ENCODE measurements around the gene MYBPC2.
A peak's percentile ranks its signal among the peaks of the same experiment; 100 is the strongest.
"Not testable (repeated sequence)": the region's sequence is repeated elsewhere in the genome, so short reads cannot be mapped to it uniquely, and the experiment has no call there.

MYBPC2 gene

GRCh38 chr19:50459638-50460037 is 26.9 kb downstream of the MYBPC2 start:
- no peak for DNase-seq (ENCODE audit: low read depth in 2 of 2)

- no peak for DNase-seq (ENCODE audit: low read depth in 2 of 2)
Observed at GRCh38 chr19:50460161-50460765, 27.6 kb downstream of the MYBPC2 start.

DNA sequence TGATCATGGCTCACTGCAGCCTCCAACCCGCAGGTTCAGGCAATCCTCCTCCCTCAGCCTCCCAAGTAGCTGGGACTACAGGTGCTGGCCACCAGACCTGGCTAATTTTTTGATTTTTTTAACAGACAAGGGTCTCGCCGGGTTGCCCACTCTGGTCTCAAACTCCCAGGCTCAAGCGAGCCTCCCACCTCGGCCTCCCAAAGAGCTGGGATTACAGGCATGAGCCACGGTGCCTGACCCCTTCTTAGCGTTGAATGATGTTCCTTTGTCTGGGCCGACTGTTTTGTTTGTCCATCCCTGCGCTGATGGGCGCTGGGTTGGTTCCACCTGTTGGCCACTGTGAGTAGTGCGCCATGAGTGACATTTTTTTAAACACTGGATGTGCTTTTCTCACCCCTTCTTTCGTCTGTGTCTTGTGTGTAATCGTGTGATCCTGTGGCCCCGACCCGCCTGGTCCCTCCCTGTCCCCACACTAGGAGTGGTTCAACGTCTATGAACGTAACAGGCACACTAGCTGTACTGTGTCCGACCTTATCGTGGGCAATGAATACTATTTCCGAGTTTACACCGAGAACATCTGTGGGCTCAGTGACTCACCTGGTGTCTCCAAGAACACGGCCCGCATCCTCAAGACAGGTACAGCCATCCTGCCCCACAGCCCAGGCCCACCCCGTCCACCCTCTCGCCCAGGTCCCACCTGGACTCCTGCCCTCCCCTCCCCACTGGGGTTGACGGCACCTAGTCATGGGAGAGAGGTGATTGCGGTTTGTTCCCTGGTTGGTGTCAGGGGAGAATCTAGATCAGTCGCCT is 28.6 kb downstream of the MYBPC2 start:
- DNase-seq (ENCODE audit: low read depth in 2 of 2) = peak; percentile 22 to 29

GRCh38 chr19:50462970-50463369 is 30.3 kb downstream of the MYBPC2 start:
- no peak for DNase-seq (ENCODE audit: low read depth in 2 of 2)

DNA sequence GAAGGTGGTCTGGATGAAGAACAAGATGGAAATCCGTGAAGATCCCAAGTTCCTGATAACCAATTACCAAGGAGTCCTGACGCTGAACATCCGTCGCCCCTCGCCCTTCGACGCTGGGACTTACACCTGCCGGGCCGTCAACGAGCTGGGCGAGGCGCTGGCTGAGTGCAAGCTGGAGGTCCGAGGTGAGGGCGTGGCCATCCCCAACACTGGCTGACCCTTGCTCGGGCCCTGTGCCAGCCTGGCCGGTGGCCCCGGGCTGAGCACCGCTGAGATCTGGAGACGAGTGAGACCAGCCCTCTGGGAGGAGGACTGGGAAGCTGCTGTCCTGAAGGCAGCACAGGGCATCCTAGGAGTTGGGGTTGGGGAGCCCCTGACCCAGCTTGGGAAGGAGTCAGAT is 31.7 kb downstream of the MYBPC2 start:
- no peak for DNase-seq (ENCODE audit: low read depth in 2 of 2)

DNA sequence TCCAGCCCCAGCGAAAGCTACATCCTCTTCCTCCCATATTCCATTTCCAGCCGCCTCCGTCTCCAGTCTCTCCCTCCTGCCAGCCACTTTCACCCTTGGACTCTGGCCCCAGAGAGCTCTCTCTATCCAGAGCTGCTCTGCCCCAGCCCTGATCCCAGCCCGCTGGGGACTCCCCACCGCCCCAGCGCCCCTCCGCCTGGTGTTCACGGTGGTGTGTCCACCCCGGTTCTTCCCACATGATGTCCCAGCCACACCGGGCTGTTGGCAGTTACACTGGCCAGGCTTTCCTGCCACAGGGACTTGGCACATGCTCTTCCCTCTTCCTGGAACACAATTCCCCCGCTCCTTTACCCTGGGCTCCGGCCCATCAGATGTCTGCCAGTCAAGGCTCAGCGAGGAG is 32.3 kb downstream of the MYBPC2 start:
- DNase-seq (ENCODE audit: low read depth in 2 of 2) = no peak

DNA sequence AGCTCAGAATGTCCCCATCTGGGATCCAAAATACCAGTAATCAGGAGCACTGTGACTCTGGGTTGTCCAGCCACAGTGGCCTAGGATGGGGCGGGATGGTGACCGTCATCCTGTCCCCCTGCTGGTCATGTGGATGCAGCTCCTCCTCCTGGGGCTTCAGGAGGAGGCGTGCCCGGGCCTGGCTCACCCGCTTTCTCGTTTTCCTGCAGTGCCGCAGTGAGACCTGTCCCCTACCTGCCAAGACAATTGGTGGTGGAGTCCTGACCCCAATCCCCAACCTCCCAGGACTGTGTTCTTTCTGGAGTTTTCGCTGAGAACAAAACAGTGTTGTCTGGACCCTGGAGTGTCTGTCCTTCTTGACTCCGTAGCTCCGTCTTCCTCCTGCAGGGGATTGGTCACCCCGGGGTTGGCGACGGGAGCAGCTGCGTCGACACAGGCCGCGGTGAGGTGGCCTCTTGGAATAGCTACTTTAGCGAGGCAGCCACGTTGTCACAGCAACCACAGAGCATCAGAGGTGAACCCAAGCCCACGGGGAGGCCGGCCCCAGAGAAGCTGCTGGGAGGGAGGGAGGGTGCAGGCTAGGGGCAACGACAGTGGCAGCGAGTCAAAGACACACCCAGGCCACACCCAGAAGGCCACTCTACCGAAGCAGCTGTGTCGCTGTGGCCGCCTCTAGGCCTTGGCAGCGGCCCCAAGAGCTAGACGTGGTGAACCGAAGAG is 33.5 kb downstream of the MYBPC2 start:
- DNase-seq (ENCODE audit: low read depth in 2 of 2) = no peak

DNA sequence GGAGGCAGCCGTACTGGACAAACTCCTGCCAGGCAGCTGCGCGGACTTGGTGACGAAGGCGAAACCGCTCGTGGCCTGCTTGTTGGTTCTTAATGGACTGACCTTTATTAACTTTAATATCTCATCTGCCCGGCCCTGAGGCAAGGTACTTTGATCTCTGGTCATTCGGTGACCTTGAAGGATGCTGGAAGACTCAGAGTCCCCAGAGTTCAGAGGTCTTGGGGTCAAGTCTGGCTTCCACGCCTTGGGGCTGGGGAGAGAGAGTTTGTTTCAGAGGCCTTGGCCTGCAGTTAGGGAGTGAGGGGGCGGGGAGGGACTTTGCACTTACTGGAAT is 34.0 kb downstream of the MYBPC2 start:
- no peak for DNase-seq (ENCODE audit: low read depth in 2 of 2)

DNA sequence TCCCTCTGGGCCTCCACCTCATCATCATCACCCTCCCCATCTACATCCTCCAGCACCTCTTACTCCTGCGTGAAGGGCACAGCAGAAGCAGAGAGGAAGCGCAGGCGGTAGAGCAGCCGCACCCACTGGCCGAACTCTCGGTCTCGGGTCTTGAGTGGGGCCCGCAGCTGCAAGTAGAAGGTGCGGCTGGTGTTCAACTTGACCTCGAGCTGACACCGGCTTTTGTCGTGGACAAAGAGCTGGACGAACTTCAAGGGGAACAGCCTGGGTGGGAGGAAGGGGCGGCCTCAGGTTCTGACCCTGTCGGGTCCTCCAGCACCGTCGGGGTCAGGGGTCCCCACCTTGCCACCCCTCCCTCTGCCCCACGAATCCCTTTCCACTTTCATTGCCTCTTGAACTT is 34.9 kb downstream of the MYBPC2 start:
- no peak for DNase-seq (ENCODE audit: low read depth in 2 of 2)

GRCh38 chr19:50468818-50469217 is 36.1 kb downstream of the MYBPC2 start:
- DNase-seq (ENCODE audit: low read depth in 2 of 2) = no peak

GRCh38 chr19:50473336-50473735 is 40.6 kb downstream of the MYBPC2 start:
- not testable (repeated sequence) for DNase-seq (ENCODE audit: low read depth in 2 of 2)

- DNase-seq (ENCODE audit: low read depth in 2 of 2) = no peak
Observed at GRCh38 chr19:50475101-50475568, 42.4 kb downstream of the MYBPC2 start.

- DNase-seq (ENCODE audit: low read depth in 2 of 2) = no peak
Observed at GRCh38 chr19:50475736-50476223, 43.1 kb downstream of the MYBPC2 start.

DNA sequence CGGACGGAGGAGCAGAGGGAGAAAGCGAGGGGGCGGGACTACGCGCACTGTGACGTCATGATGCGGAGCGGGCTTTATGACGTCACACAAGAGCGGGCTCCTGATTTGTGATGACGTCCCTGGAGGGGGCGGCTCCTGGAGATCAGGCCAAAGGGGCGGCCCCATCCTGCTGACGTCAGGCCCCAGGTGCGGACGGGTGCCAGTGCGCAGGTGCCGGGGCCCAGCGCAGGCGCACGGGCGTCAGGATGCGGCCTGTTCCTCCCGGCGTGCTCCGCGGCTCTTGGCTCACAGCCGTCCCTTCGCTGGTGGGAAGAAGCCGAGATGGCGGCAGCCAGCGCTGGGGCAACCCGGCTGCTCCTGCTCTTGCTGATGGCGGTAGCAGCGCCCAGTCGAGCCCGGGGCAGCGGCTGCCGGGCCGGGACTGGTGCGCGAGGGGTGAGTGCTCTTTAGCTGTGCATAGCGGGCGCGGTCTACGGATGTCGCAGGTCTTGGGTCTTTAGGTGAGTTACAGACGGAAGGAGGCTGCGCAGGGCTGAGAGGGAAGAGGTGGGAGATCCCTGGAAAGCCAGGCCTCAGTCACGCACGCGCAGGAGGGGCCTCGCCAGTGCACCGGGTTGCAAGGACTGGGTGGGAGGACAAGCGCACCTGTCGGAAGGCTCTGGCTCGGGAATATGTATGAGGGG is 43.7 kb downstream of the MYBPC2 start, which contains the start of the genes EMC10 and GARIN5A:
TSS of gene EMC10 (plus strand) at position 284 of the 683 bp plus-strand sequence. CDS start at position 322, 38 bp downstream.
TSS of gene GARIN5A (minus strand) at position 625 of the 683 bp plus-strand sequence. CDS start at position 165, 460 bp downstream.
- DNase-seq (ENCODE audit: low read depth in 2 of 2) = peak; percentile 79 to 83

DNA sequence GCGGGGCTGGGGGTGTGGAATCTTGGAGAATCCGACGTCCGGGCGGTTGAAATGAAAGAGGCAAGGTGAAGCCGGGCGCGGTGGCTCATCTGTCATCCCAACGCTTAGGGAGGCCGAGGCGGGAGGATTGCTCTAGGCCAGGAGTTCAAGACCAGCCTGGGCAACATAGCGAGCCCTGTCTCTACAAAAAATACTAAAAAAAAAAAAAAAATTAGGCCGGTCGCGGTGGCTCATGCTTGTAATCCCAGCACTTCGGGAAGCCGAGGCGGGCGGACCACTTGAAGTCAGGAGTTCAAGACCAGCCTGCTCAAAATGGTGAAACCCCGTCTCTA is 44.2 kb downstream of the MYBPC2 start:
- DNase-seq (ENCODE audit: low read depth in 2 of 2) = no peak

DNA sequence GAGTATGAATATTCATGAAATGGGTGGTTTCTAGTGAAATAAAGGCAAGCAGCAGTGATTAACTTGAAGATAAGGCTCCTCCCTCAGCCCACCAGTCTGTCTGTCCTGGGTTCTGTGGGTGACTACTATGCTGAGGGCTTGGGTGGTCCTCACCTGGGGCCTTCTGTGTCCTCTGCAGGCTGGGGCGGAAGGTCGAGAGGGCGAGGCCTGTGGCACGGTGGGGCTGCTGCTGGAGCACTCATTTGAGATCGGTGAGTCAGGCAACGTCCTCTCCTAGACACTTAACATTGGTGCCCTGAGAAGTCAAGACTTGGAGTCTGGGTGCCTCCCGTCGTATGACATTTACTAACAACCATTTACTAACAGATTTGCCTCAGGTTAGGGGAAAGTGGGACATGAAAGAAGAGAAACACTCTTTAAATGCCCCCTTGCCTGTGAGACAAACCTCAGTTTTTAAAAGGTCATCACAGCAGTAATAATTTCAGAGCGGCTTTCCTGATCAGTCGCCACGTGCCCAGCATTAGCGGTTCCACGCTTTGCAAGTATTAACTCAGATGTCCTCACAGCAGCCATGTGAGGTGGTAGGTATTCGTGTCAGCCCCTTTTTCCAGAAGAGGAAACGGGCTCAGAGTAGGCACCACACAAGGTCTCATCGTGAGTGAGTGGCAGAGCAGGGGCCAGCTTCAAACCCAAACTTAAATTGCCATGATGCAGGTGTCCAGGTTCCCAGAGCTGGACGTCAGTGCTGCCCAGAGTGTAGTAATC is 45.2 kb downstream of the MYBPC2 start:
- no peak for DNase-seq (ENCODE audit: low read depth in 2 of 2)

GRCh38 chr19:50478901-50479715 is 46.4 kb downstream of the MYBPC2 start:
- no peak for DNase-seq (ENCODE audit: low read depth in 2 of 2)

DNA sequence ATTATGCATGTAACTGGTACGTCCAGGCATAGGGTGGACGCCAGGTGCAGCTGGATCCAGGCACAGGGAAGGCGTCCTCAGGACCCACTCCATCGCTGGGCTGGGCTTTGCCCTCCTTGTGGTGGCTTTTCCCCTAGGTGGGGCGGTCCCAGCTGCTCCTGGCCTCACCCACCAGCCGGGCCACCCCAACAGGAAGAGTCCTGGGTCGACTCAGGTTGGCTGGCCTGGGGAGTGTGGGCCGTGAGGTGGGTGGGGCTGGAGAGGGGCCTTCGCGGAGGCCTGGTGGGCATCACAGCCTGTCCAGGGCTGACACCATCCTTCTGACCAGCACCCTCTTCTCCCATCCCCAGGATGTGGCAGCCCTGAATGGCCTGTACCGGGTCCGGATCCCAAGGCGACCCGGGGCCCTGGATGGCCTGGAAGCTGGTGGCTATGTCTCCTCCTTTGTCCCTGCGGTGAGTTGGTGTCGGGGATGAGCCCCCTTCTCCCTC is 47.1 kb downstream of the MYBPC2 start:
- no peak for DNase-seq (ENCODE audit: low read depth in 2 of 2)

- no peak for DNase-seq (ENCODE audit: low read depth in 2 of 2)
Observed at GRCh38 chr19:50480281-50481111, 47.8 kb downstream of the MYBPC2 start.

Measured in stimulated activated CD4-positive, alpha-beta T cell treated with anti-CD3 and anti-CD28 coated beads, Interleukin-1b, Interleukin-23, amount 100 ng/mL, for 1 hour (primary cell).